HepG2 (cell line): Measurements from ENCODE around the gene PHACTR1. TPM values are rescaled to one million over a fixed set of nuclear protein-coding genes. Genes with fewer than 3 reads are reported as not detected.

ENCODE experiments used
- ATAC-seq: fragments of 200-7000 bp; cut with Tn5 transposase; 3 replicates; pipeline ENCODE4 v1.9.1; 2020; ENCODE audit warnings: mild to moderate bottlenecking, moderate library complexity
- BruUV-seq: library from RNA; stranded (reverse); fragments of 400-500 nt; replicated peaks from 2 replicates; lab custom pipeline; 2021; lab: Mats Ljungman, UMichigan
- CTCF ChIA-PET: fragments of 300-600 bp; formaldehyde crosslinking; extraction: SDS; loops from one replicate; lab custom pipeline; 2021; ENCODE audit warnings: low total read pairs, inconsistent platforms, low intra/inter-chr PET ratio; lab: Yijun Ruan, JAX
- POLR2A ChIA-PET: fragments of 350-600 bp; sonication (Branson Sonifier 250); formaldehyde crosslinking; loops from one replicate; lab custom pipeline; 2020; ENCODE audit warnings: antibody characterized with exemption, inconsistent platforms; lab: Yijun Ruan, JAX
- DNase-seq: peaks from one replicate; pipeline ENCODE4 v3.0.0-alpha.2; 2015; ENCODE audit warnings: low spot score
- FAIRE-seq: peaks from 3 replicates; lab custom pipeline; 2011; peaks lifted over from hg19 to GRCh38; lab: Jason Lieb, UNC
- H2AFZ ChIP-seq: one replicate; pipeline ENCODE4 v1.6.1; 2011; ENCODE audit warnings: low read length, inconsistent platforms
- H3K27ac ChIP-seq: fragments of 300-600 bp; 3 replicates; pipeline ENCODE4 v1.8.0; 2011; ENCODE audit warnings: mixed run types, mild to moderate bottlenecking, mixed read lengths, low read length, inconsistent platforms; ENCODE audit not compliant: insufficient read depth; ENCODE audit errors: extremely low read length
- H3K27me3 ChIP-seq, 2 experiments: fragments of 200-600 bp in 1 of 2; 2 replicates in 1 of 2; 3 replicates in 1 of 2; pipeline versions ENCODE4 v1.6.0 to v1.8.0; 2011; ENCODE audit warnings: low read length in 2 of 2, mild to moderate bottlenecking in 2 of 2, moderate library complexity in 2 of 2, inconsistent platforms in 1 of 2; ENCODE audit not compliant: insufficient read depth in 2 of 2, control insufficient read depth in 1 of 2
- H3K36me3 ChIP-seq, 2 experiments: fragments of 200-600 bp in 1 of 2; replicated peaks in 1 of 2; 2 replicates in 1 of 2; 3 replicates in 1 of 2; pipeline versions ENCODE4 v1.5.1 to v1.8.0; 2011; ENCODE audit warnings: low read length in 2 of 2, inconsistent platforms in 1 of 2; ENCODE audit not compliant: insufficient read depth in 2 of 2, control insufficient read depth in 1 of 2
- H3K4me1 ChIP-seq: 2 replicates; pipeline ENCODE4 v1.5.1; 2012; ENCODE audit warnings: low read length, inconsistent platforms; ENCODE audit not compliant: insufficient read depth
- H3K4me2 ChIP-seq: 2 replicates; pipeline ENCODE4 v1.6.0; 2011; ENCODE audit warnings: low read depth, low read length, inconsistent platforms
- H3K4me3 ChIP-seq, 3 experiments: fragments of 200-600 bp in 1 of 3; sonication (generic), shearing (Covaris generic) in 1 of 3; replicated peaks in 1 of 3; 2 replicates each; pipeline ENCODE4 v1.5.1; 2011 to 2016; ENCODE audit warnings: low read length in 3 of 3, inconsistent platforms in 2 of 3, low read depth in 2 of 3, mild to moderate bottlenecking in 2 of 3, control low read depth in 1 of 3, mixed read lengths in 1 of 3; ENCODE audit not compliant: insufficient read depth in 1 of 3
- H3K79me2 ChIP-seq: one replicate; pipeline ENCODE4 v1.6.1; 2011; ENCODE audit warnings: low read length, inconsistent platforms; ENCODE audit not compliant: insufficient read depth
- H3K9ac ChIP-seq: 2 replicates; pipeline ENCODE4 v1.6.0; 2011; ENCODE audit warnings: mild to moderate bottlenecking, low read depth, low read length, inconsistent platforms; ENCODE audit not compliant: insufficient read depth
- H3K9me3 ChIP-seq: 2 replicates; pipeline ENCODE4 v1.5.1; 2012; ENCODE audit warnings: mild to moderate bottlenecking, low read length
- H4K20me1 ChIP-seq: 2 replicates; pipeline ENCODE4 v1.6.0; 2011; ENCODE audit warnings: inconsistent platforms, mild to moderate bottlenecking, low read length, moderate library complexity; ENCODE audit not compliant: insufficient read depth
- FUBP1 ChIP-seq: sonication (generic); formaldehyde crosslinking; IDR thresholded peaks from 2 replicates; pipeline ENCODE4 v1.5.1; 2020; ENCODE audit warnings: missing genetic modification reagents, mild to moderate bottlenecking, borderline replicate concordance
- LCORL ChIP-seq, 2 experiments: fragments of 450-650 bp in 1 of 2; sonication (generic) in 1 of 2; formaldehyde crosslinking in 1 of 2; IDR thresholded peaks; 2 replicates each; pipeline versions ENCODE4 v1.5.0 to v1.6.1; 2017 to 2020; ENCODE audit warnings: antibody characterized with exemption in 1 of 2, missing genetic modification reagents in 1 of 2
- PHF8 ChIP-seq: sonication (generic); formaldehyde crosslinking; IDR thresholded peaks from 2 replicates; pipeline ENCODE4 v1.5.0; 2020; ENCODE audit warnings: missing genetic modification reagents
- ZNF44 ChIP-seq: sonication (generic); formaldehyde crosslinking; IDR thresholded peaks from 2 replicates; pipeline ENCODE4 v1.5.1; 2020; ENCODE audit warnings: mild to moderate bottlenecking, missing genetic modification reagents
- ZNF512B ChIP-seq: sonication (generic); formaldehyde crosslinking; IDR thresholded peaks from 2 replicates; pipeline ENCODE4 v1.5.1; 2020; ENCODE audit warnings: missing genetic modification reagents, mild to moderate bottlenecking, borderline replicate concordance
- ZNF816 ChIP-seq: sonication (generic); formaldehyde crosslinking; IDR thresholded peaks from 2 replicates; pipeline ENCODE4 v1.8.0; 2022; ENCODE audit warnings: missing genetic modification reagents, mild to moderate bottlenecking, borderline replicate concordance
- ZSCAN25 ChIP-seq: sonication (generic); formaldehyde crosslinking; IDR thresholded peaks from 2 replicates; pipeline ENCODE4 v1.8.0; 2022; ENCODE audit warnings: mild to moderate bottlenecking, missing genetic modification reagents
- WGBS: methylation state at CpG from one replicate; pipeline ENCODE4 v1.1.6; 2017; ENCODE audit warnings: low lambda C conversion rate; 5-methylcytosine and 5-hydroxymethylcytosine counted together
- in situ Hi-C: cut with HindIII; loops from 2 replicates; pipeline ENCODE4 v1.10.0; 2017; ENCODE audit warnings: low pct_unique_long_range_greater_than_20kb; ENCODE audit not compliant: extremely low pct_ligation_motif_present
- intact Hi-C: fragments of 100-400 bp; cut with micrococcal nuclease; formaldehyde crosslinking; loops from one replicate; pipeline ENCODE4 v1.10.0; 2022; ENCODE audit not compliant: unreplicated experiment
- polyA plus RNA-seq, 8 experiments: library from polyadenylated mRNA; depleted of rRNA in 3 of 8; stranded (reverse) in 7 of 8; unstranded in 1 of 8; fragments of >200 nt; fragmentation: Illumina TruSeq in 4 of 8; extraction: Trizol in 4 of 8; gene quantifications; 2 replicates each; pipeline versions ENCODE4 v1.2.1 to v1.2.3, GENCODE V29; 2011 to 2016; ENCODE audit warnings: low read depth in 4 of 8, missing spikeins in 1 of 8, mixed read lengths in 1 of 8; ENCODE audit not compliant: insufficient read depth in 1 of 8
- total RNA-seq, 5 experiments: library from RNA; depleted of rRNA; stranded (reverse); fragments of >200 nt; fragmentation: Illumina TruSeq; extraction: Trizol; gene quantifications; 2 replicates each; pipeline ENCODE4 v1.2.3, GENCODE V29; 2016; ENCODE audit warnings: low read depth in 1 of 5
- TF ChIP-seq, protein P1 (sequence below): sonication (generic); formaldehyde crosslinking; IDR thresholded peaks from 2 replicates; pipeline ENCODE4 v1.9.0; 2021; ENCODE audit warnings: missing genetic modification reagents, mild to moderate bottlenecking, borderline replicate concordance
- TF ChIP-seq, protein P2 (sequence below): IDR thresholded peaks from 2 replicates; pipeline ENCODE4 v1.6.1; 2016; ENCODE audit warnings: missing compliant biosample characterization, missing genetic modification reagents, borderline replicate concordance

The PHACTR1 gene
- total and polyA plus RNA-seq, 2 of the 13 experiments (the other 11 are each of a cell fraction or from before 2014, with no cell fraction given): 0.09 TPM; not detected in 1

GRCh38 chr6:13101409-13101808 lies 384.8 kb downstream of the PHACTR1 start:
- Histone ChIP-seq H3K36me3 (no peaks in the 10 kb centered on the region), H3K9me3 (no peaks in the 10 kb centered on the region), H3K4me1 (no peaks in the 10 kb centered on the region), H3K79me2 (no peaks in the 10 kb centered on the region), H3K9ac (no peak overlapping the region), H3K4me3 (no peak overlapping the region), H4K20me1 (no peaks in the 10 kb centered on the region), H3K27ac (no peak overlapping the region), H3K4me2 (no peak overlapping the region), H3K27me3 (peaks cover 1 to 9% of the 10 kb centered on the region in 2 experiments; a peak in 1 of 5 replicates), H2AFZ (no peak overlapping the region)
- whole genome bisulfite sequencing: 3% methylated on average over 5 of the region's 5 CpGs
- FAIRE-seq (no peak), DNase-seq (no peak), ATAC-seq (no peak)
- in situ Hi-C loops: no loop called here
- ChIA-PET POLR2A (no interaction called here), CTCF (no interaction called here)
- intact Hi-C loops: no loop called here
- no TSS peak for BruUV-seq
- TF ChIP-seq FUBP1 (CRISPR knock-in tag): no peak
- no peak for TF ChIP-seq PHF8 (CRISPR knock-in tag)
- TF ChIP-seq ZNF816 (CRISPR knock-in tag): no peak
- TF ChIP-seq, protein P1, sequence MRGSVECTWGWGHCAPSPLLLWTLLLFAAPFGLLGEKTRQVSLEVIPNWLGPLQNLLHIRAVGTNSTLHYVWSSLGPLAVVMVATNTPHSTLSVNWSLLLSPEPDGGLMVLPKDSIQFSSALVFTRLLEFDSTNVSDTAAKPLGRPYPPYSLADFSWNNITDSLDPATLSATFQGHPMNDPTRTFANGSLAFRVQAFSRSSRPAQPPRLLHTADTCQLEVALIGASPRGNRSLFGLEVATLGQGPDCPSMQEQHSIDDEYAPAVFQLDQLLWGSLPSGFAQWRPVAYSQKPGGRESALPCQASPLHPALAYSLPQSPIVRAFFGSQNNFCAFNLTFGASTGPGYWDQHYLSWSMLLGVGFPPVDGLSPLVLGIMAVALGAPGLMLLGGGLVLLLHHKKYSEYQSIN (CRISPR knock-in tag): no peak
- TF ChIP-seq ZNF512B (CRISPR knock-in tag): no peak
- TF ChIP-seq ZNF44 (CRISPR knock-in tag): no peak
- TF ChIP-seq, protein P2, sequence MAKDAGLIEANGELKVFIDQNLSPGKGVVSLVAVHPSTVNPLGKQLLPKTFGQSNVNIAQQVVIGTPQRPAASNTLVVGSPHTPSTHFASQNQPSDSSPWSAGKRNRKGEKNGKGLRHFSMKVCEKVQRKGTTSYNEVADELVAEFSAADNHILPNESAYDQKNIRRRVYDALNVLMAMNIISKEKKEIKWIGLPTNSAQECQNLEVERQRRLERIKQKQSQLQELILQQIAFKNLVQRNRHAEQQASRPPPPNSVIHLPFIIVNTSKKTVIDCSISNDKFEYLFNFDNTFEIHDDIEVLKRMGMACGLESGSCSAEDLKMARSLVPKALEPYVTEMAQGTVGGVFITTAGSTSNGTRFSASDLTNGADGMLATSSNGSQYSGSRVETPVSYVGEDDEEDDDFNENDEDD (CRISPR knock-in tag): no peak
- TF ChIP-seq LCORL (IDR thresholded peaks at IDR 0.05): no peak
- TF ChIP-seq LCORL (CRISPR knock-in tag; IDR thresholded peaks at IDR 0.05): no peak
- no peak for TF ChIP-seq ZSCAN25 (CRISPR knock-in tag)
